ENCODE results near the gene RSPO3.
"Not testable (repeated sequence)": the region's sequence is repeated elsewhere in the genome, so short reads cannot be mapped to it uniquely, and the experiment has no call there.

The RSPO3 gene

GRCh38 chr6:127207591-127208120, 89.2 kb downstream of the RSPO3 start:
- no peak for DNase-seq

- no peak for DNase-seq
Measured at GRCh38 chr6:127210725-127211124, 92.3 kb downstream of the RSPO3 start.

GRCh38 chr6:127212376-127212775, 93.9 kb downstream of the RSPO3 start:
- DNase-seq, result no peak

GRCh38 chr6:127214032-127214431, 95.6 kb downstream of the RSPO3 start:
- DNase-seq, result not testable (repeated sequence)

- DNase-seq, result not testable (repeated sequence)
Measured at GRCh38 chr6:127214531-127214930, 96.1 kb downstream of the RSPO3 start.

GRCh38 chr6:127215931-127216330, 97.5 kb downstream of the RSPO3 start:
- no peak for DNase-seq

- no peak for DNase-seq
Measured at GRCh38 chr6:127216810-127217789, 98.6 kb downstream of the RSPO3 start.

GRCh38 chr6:127219869-127220268, 101.4 kb downstream of the RSPO3 start:
- DNase-seq, result no peak

- DNase-seq, result no peak
Measured at GRCh38 chr6:127221201-127221600, 102.7 kb downstream of the RSPO3 start.

- no peak for DNase-seq
Measured at GRCh38 chr6:127222418-127222817, 103.9 kb downstream of the RSPO3 start.

GRCh38 chr6:127225497-127225896, 107.0 kb downstream of the RSPO3 start:
- no peak for DNase-seq

- not testable (repeated sequence) for DNase-seq
Measured at GRCh38 chr6:127233819-127234218, 115.3 kb downstream of the RSPO3 start.

GRCh38 chr6:127243501-127243900, 125.0 kb downstream of the RSPO3 start:
- no peak for DNase-seq
